Muscle of arm (tissue), 12 donors: ENCODE measurements around the gene LUM. TPM values are rescaled to one million over a fixed set of nuclear protein-coding genes. Genes with fewer than 3 reads are reported as not detected.
A peak's percentile ranks its signal among the peaks of the same experiment; 100 is the strongest.

ENCODE experiments used
- DNase-seq: peaks from one replicate; pipeline ENCODE4 v3.0.0-alpha.2; 2013
- polyA plus RNA-seq, 12 donors: library from polyadenylated mRNA; unstranded; fragments of 120-200 nt; gene quantifications; one replicate each; pipeline ENCODE4 v1.2.1, GENCODE V29; 2013; ENCODE audit not compliant: insufficient read length in 12 of 12

The LUM gene
- polyA plus RNA-seq, 12 donors: 476 to 1,257 (median 672) TPM

GRCh38 chr12:91078501-91078900 is 32.8 kb downstream of the LUM start:
- DNase-seq: no peak

DNA sequence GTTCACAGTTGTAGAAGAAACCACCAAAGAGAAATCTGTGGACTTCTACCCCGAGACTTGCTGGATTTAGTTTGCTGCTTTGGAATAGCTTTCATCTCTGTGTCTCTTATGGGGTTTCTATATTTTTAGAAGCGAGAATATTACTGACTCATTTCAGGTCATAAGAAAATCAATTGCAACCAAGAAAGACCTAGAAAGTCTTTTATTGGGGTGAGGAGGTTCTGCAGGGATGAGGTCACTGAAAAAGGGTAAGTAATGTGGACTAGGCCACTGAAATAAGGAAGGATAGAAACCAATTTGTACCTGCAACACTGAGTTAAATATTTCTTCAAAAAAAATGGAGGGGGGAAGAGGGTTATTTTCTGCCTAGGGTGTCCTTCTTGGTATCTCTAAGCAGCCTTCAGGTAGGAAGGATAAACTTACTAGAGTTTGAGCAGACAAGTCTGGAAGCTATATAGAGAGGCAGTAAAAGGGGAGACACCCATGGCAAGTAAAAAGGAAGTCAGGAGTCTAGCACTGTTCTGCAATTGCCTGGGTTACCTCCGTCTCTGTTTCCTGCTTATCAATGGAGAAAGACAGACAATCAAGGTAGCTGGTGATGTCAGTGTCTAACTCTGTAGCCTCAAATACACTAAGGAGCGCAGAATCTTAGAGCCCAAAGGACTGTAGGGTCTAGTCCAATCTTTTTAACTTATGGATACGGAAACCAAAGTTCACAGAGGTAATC is 33.9 kb downstream of the LUM start:
- no peak for DNase-seq

DNA sequence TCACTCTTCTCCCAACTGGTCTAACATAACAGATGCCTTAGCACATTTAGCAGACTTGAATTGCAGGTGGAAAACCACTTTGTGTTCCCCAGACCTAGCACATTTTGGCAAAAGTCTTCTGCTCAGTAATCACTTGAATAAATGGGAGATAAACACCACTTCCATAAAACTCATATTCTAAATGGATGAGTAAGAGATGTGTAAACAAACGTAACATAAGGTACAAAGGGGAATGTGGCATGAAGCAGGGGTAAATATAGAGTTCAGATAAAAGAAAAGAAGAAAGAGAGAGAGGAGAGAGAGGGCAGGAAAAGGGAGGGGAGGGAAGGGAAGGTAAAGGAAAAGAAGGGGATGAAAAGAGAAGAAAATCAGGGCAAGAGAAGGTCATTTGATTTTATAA is 36.4 kb downstream of the LUM start:
- DNase-seq: no peak

GRCh38 chr12:91074154-91074709 is 37.1 kb downstream of the LUM start:
- DNase-seq: peak; percentile 67

DNA sequence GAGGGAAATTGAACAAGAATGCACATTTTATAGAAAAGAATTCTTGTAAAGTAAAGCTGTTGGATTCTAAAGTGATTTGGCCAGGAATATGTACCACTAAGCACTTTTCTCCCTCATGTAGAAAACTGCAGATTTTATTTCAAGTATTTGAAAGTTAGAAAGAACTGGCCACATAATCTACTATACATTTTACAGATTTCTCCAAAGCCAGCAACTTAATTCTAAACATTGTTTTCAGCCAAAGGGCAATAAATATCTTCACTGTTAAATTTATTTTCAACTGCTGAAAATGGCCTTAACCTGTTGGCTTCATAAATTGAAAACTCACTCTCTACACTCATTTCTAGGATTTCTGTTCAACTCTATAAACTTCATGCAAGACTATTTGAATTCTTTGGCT is 37.9 kb downstream of the LUM start:
- DNase-seq: no peak

DNA sequence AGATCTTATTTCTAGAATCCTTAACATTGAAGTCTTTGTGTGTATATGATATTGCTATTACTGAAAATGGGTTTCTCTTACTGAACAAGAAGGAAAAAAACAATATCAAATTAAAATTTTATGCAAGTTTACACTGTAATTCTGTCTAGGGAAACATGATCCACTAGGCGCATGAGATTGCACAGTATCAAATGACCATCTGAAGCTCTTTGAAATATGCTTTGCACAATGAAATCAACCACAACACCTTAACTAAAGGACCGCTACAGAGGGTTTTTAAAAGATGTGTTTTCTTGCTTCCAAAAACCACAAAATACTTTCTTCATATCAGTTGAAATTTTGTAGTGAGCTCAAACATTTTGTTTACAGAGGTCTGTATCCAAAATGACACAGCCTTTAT is 38.4 kb downstream of the LUM start:
- DNase-seq: no peak

GRCh38 chr12:91070936-91071335 is 40.4 kb downstream of the LUM start:
- DNase-seq: no peak

GRCh38 chr12:91065396-91065795 is 45.9 kb downstream of the LUM start:
- no peak for DNase-seq

- DNase-seq: no peak
These were observed 46.7 kb downstream of the LUM start for GRCh38 chr12:91064640-91065039.

- DNase-seq: no peak
These were observed 50.2 kb downstream of the LUM start for GRCh38 chr12:91061091-91061490.

DNA sequence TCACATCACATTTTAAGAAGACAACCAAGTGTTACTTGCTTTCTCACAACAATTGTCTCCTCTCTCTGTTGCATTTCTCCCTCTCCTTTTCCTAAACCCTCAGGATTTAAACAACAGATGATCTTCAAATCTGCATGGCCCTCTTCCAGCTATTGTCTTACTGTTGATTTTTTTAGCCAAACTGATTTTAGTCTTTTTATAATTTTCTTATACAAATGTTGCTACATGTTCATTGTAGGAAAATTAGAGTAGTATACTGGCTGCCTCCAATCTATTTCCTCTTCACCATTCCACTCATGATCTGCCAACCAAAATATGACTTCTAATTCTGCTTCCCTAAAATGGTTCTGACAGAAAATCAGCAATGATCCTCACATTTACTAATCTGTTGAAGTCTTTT is 52.1 kb downstream of the LUM start:
- peak; percentile 69 for DNase-seq

- DNase-seq: no peak
These were observed 52.5 kb downstream of the LUM start for GRCh38 chr12:91058786-91059185.

DNA sequence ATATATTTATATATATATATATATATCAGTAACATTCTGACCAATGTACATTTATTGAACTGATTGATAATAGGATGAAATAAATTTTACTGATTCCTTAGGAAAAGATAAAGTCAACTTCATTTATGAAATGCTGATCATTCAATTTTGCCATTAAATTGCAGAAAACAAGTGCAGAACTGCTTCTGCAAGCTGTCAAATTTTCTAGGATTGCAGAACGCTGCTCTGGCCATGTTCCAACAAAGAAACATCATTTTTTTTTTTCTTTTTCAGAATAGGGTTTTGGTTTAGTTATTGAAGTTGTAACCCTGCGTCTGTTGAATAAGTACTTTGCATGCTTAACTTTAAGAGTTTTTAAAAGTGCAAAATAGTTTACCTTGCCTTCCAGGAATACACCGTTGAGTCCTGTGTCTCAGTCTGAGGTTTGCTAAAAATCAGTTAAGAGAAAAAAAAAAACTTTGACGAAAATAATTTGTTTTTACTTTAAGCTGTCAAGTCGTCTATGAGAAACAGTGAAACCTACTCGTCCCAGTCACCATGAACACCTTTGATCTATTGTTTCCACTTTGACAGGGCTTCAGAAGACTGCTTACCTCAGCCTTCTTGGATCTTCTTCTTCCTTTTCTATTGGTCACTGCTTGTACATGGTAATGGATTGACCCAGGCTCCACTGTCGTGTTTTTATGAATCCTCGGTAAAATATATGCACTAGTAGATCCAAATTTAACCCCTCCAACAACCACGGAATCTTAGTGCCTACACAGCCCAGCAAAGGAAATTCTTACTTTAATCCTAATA is 53.7 kb downstream of the LUM start, which contains the start of gene KERA:
KERA (minus strand) TSS at position 657 of the 798 bp plus-strand sequence. CDS start 1,743 bp downstream, outside the sequence.
- DNase-seq: no peak

DNA sequence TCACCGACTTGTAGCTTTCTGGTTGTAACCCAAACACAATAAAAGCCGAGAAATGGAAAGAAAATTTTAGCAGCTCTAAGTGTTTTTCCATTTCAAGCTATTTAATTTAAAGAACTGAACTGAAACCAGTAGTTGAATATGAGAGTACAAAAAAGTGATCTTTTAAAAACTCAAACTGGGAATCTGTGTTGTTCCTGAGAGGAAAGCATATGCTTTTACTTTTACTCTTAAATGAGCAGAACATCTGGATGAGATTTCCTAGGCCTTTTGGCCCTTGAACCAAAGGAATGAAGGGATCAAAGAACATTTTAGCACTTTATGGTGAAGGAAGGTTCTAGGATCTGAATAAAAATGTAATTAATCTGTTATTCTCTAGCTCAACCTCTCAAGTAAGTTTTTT is 54.8 kb downstream of the LUM start:
- DNase-seq: no peak

DNA sequence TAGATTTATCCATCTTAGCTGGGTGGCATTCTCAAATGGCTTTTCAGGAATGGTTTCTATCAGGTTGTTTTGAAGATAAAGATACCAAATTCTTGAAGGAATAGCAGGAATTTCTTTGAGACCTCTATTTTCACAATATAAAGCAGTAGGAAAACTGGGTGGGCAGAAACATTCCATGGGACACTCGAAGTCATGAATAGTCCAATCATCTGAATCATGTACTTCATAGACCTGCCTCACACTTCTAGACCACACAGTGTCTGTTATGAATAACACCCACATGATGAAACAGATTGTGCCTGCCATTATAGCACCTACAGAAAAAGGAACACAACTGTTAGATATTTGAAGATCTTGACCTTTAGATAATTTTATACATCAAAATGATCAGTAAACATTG is 55.3 kb downstream of the LUM start:
- DNase-seq: no peak

- peak; percentile 95 for DNase-seq
These were observed 57.2 kb downstream of the LUM start for GRCh38 chr12:91053951-91054715.

Other genes starting within 250 kb of the LUM start
- not detected for gene CCER1, start 156.3 kb downstream of the LUM start, polyA plus RNA-seq
- gene EPYC, start 106.5 kb downstream of the LUM start, polyA plus RNA-seq: under 1 TPM in 1 of 12 donors, not detected in 11; 0.14 TPM
- 100 to 1,000 TPM in 3 of 12 donors, 10 to 100 TPM in 8, not detected in 1; 21.4 to 182 (median 60.8) TPM for gene KERA, start 53.5 kb downstream of the LUM start, polyA plus RNA-seq
- 1,000 to 10,000 TPM in 11 of 12 donors, 100 to 1,000 TPM in 1; 482 to 3,098 (median 1,725) TPM for gene DCN, start 71.3 kb upstream of the LUM start, polyA plus RNA-seq